Stomach (tissue), 4 donors: ENCODE measurements around the gene NAALADL2.

Source experiments
- POLR2A ChIP-seq, 4 donors: fragments of 450-650 bp; IDR thresholded peaks; one replicate each; pipeline ENCODE4 v1.6.1; 2016; ENCODE audit warnings: antibody characterized with exemption in 4 of 4, control low read depth in 2 of 4, mild to moderate bottlenecking in 1 of 4, moderate library complexity in 1 of 4
- TF ChIP-seq, protein P1 (sequence below), 7 experiments: fragments of 450-650 bp in 4 of 7; fragments of 200-600 bp in 3 of 7; sonication (generic) in 3 of 7; IDR thresholded peaks; one replicate each; pipeline ENCODE4 v1.5.1; 2016 to 2019; ENCODE audit warnings: antibody characterized with exemption in 7 of 7, control low read depth in 2 of 7, mild to moderate bottlenecking in 1 of 7

DNA sequence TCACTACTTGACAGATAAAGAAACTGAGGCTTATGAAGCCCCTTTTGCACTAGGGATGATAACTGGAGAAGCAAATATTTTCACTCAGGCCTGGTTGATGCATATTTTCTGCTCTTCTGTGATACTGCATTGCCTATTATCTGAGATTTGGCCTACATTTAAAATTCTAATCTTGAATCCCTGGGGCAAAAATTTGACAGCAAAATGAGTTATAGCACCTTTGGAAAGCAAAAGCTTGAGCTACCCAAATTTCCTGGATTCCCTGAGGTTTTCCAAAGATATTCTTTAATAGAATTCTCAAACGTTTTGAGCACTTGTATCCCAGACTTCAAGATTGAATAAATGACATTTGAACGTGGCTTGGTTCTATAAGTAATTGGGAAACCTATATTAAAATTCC is 86.1 kb downstream of the NAALADL2 start:
- TF ChIP-seq, protein P1, sequence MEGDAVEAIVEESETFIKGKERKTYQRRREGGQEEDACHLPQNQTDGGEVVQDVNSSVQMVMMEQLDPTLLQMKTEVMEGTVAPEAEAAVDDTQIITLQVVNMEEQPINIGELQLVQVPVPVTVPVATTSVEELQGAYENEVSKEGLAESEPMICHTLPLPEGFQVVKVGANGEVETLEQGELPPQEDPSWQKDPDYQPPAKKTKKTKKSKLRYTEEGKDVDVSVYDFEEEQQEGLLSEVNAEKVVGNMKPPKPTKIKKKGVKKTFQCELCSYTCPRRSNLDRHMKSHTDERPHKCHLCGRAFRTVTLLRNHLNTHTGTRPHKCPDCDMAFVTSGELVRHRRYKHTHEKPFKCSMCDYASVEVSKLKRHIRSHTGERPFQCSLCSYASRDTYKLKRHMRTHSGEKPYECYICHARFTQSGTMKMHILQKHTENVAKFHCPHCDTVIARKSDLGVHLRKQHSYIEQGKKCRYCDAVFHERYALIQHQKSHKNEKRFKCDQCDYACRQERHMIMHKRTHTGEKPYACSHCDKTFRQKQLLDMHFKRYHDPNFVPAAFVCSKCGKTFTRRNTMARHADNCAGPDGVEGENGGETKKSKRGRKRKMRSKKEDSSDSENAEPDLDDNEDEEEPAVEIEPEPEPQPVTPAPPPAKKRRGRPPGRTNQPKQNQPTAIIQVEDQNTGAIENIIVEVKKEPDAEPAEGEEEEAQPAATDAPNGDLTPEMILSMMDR (IDR thresholded peaks at IDR 0.05): no peak
- no peak for TF ChIP-seq POLR2A (IDR thresholded peaks at IDR 0.05)
